ENCODE measurements around the gene TINAGL1.

TINAGL1 gene

GRCh38 chr1:31568895-31569595 lies 7.3 kb upstream of the TINAGL1 start:
- DNase-seq, result no peak

DNA sequence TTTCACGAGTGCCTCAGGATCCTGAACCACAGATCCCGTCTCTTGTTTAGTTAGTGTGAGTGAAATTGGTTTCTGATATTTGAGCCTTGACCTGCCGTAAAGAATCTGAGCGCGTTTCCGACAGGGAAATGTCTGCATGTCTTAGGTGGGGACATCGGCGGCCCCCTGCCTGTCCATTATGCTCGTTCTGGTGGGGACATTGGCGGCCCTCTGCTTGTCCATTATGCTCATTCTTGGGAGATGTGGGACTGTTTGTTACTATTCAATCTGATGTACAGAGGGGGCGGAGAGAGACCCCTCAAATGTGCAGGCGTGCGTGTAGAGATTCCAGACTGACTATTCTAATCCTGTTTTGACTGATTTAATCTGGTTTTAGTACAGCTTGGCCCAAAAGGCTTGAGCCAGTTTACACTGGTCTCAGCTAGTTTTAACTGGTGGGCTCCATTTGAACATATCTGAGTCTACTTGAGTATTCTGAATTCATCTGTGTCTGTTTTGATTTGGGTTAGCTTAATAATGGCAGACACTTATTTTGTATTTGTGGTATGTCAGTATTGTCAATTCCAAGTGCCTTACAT lies 6.6 kb upstream of the TINAGL1 start:
- no peak for DNase-seq

DNA sequence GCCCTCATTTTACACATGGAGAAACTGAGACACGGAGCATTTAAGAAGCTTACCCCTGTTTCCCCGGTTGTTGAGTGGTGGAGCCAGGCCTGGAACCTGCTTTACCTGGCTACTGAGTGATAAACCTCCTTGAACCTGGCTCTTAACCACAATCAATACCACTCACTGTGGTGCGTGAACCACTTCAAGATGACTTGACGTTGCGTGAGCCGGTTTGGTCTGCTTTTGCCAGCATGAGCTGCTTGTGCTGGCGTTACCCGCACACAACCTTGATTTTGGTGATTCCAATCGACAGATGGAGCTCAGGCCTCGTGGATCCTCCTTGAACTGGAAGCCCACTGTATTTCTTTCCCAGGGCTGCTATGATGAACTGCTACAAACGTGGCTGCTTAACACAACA lies 6.1 kb upstream of the TINAGL1 start:
- no peak for DNase-seq

GRCh38 chr1:31570906-31571305 lies 5.4 kb upstream of the TINAGL1 start:
- no peak for DNase-seq

- no peak for DNase-seq
Measured at GRCh38 chr1:31571340-31572295, 4.7 kb upstream of the TINAGL1 start.

GRCh38 chr1:31572323-31573104 lies 3.8 kb upstream of the TINAGL1 start:
- no peak for DNase-seq

- no peak for DNase-seq
Measured at GRCh38 chr1:31573261-31573660, 3.1 kb upstream of the TINAGL1 start.

DNA sequence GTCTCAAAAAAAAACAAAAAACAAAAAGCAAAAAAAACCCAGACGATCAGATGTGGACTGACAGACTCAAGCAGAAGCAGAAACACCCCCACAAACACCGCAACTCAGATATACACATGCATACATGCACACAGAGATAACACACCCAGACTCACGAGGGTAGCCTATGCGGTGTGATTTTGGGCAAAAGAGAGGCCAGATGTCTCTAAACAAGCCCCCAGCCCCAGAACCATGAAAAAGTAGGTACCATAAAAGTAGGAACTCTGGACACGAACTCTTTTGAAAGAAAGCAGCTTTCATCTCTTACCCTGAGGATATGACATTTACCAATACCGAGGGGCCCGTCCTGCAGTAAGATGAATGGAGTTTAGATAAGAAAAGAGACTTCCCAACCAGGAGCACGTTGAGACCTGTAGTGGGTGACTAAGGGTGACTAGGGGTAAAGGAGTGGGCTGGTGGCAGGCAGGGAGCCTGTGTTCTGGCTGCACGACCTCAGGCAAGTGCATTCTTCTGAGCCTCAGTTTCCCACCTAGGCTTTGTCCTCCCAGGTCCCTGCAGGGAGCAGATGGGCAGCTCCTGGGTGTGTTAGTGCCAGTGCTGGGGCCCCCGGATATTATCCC lies 1.5 kb upstream of the TINAGL1 start:
- no peak for DNase-seq

GRCh38 chr1:31575369-31576140 lies 760 bp upstream of the TINAGL1 start:
- DNase-seq, result no peak

GRCh38 chr1:31576743-31577455 lies 584 bp downstream of the TINAGL1 start:
- DNase-seq, result no peak

DNA sequence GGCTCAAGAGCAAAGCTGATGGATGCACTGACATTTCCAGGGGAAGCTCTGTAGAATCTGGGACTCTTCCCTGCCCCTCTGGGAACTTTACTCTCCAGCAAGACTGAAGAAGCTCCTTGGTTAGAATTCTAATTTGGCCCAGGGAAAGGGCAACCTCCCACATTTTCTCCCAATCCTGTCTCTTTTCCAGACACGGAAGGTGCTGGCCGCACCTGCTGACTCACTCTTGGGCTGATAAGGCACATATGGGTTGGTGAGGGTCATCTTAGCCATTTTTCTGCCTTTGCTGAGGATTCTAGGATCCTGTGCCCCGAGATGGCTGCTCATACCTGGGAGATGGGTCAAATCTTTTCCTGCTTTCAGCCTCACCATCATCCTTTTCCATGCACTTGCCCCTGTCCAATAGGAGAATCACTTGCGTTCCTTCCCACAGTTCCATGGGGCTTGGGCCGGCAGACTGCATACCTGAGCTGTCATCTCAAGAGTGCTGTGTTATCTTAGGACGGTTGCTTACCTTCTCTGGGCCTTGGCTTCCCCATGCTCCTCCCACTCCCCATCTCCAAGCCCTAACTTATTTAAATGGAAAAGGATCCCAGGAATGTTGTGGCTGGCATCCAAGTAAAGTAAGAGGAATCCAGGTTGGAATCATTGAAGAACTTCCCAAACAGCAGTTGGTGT lies 1.3 kb downstream of the TINAGL1 start:
- DNase-seq, result no peak

- no peak for DNase-seq
Measured at GRCh38 chr1:31579374-31579773, 3.1 kb downstream of the TINAGL1 start.

GRCh38 chr1:31580513-31580870 lies 4.2 kb downstream of the TINAGL1 start:
- no peak for DNase-seq

DNA sequence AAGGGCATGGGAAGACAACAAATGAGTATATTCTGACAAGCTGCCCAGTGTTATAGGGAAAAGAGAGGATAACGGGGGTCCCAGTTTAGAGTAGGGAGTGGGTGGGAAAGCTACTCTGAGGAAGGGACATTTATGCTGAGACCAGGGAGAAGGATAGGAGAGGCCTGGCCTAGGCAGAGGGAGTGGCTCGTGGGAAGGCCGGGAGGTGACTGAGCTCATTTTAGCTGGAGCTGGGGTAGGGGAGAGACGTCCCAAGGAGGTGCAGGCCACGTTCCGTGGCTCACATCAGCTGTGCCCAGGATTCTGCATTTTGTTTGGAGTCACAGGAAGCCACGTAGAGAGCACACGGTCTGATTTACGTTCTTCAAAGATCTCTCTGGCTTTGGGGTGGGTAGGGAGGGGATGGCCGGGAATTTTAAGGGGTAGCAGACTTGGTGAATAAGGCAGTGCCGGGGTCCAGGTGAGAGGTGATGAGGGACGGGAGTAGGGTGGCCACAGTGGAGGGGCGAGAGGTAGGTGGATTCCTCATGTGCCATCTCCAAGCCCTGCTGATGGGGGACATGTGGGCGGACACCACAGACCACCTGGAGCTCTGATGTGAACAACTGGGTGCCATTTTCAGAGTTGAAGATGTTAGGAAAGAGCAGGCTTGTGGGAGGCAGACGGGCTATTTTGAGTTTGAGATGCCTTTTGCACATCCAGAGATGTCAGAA lies 4.7 kb downstream of the TINAGL1 start:
- DNase-seq, result no peak

DNA sequence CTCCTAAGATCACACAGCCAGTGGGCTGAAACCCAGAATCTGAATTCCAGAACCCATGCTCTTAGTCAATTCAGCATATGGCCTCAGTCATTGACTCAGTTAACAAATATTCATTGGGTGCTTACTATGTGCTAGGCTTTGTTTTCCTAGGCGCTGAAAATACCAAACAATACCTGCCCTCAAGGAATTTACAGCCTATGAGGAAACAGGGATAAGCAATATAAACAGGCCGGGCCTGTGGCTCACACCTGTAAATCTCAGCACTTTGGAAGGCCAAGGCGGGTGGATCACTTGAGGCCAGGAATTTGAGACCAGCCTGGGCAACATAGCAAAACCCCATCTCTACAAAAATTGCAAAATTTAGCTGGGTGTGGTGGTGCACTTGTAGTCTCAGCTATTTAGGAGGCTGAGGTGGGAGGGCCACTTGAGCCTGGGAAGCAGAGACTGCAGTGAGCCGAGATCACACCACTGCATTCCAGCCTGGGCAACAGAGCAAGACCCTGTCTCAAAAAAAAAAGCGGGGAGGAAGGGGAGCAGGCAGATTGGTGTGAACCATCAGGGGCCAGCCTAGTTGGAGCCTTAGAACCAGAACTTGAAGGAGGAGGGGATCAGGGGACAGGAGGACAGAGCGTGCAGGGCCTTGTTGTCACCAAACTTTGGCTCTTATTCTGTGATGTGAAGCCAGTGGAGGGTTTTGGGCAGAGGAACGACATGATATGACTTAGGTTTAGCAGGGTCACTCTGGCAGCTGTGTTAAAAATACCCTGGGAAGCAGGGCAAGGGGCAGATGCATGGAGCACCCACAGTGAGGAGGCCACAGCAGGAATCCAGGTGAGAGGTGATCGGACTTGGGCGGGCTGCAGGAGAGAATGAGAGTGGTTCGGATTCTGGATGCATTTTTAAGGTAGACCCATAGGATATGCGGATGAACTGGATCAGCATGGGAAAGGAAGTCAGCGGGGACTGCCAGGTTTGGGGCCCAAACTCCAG lies 5.8 kb downstream of the TINAGL1 start:
- DNase-seq, result no peak

DNA sequence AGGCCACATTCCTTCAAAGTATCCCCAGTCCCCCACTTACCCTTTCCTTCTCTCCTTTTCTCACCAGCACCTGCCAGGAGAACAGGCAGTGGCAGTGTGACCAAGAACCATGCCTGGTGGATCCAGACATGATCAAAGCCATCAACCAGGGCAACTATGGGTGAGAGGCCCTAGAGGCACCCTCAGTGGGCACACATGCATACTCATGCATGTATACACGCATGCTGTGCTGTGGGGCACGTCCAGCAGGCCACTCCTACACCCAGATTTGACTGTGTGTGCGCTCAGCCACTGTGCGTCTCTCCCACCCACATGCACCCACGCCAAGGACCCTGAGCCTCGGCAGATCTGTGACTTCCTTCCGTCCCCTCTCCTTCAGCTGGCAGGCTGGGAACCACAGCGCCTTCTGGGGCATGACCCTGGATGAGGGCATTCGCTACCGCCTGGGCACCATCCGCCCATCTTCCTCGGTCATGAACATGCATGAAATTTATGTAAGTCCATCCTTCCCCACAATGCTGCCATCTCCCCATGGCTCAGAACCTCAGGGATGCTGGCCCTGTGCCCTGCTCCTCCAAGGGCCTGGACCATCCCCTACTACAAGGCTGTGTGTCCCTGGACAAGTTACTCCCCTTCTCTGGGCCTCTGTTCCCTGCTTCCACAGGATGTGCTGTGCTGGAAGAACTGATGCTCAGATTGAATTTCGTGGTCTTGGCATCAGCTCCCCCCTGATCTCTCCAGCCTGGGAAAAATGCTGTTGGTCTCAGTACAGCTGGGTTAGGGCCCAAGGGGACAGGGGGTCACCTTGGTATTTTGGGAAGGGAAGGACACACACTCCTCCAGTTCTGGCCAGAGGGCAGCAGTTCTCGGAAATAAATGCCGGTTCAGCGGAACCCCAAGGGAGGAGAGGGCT lies 7.0 kb downstream of the TINAGL1 start:
- DNase-seq, result no peak
